Cardiac muscle cell (in vitro differentiated cells and primary cell): ENCODE results near the gene HHAT. TPM values are rescaled to one million over a fixed set of nuclear protein-coding genes. Genes with fewer than 3 reads are reported as not detected.

Experiments used
- DNase-seq, 2 donors: peaks; one replicate each; pipeline versions ENCODE4 v3.0.0 to v3.0.0-alpha.2; 2010 to 2017; ENCODE audit warnings: low read depth in 1 of 2, low spot score in 1 of 2
- H3K27ac ChIP-seq: fragments of 200-600 bp; sonication (generic); 2 replicates; pipeline ENCODE4 v1.5.1; 2016
- H3K27me3 ChIP-seq: fragments of 200-600 bp; sonication (generic); 2 replicates; pipeline ENCODE4 v1.6.0; 2016; ENCODE audit warnings: control low read depth
- H3K36me3 ChIP-seq: fragments of 200-600 bp; sonication (generic); 2 replicates; pipeline ENCODE4 v1.5.1; 2016; ENCODE audit warnings: control low read depth
- H3K4me1 ChIP-seq: fragments of 200-600 bp; sonication (generic); 2 replicates; pipeline ENCODE4 v1.8.1; 2017; ENCODE audit warnings: low read depth, mild to moderate bottlenecking, mixed run types
- H3K4me3 ChIP-seq: fragments of 200-600 bp; sonication (generic); 2 replicates; pipeline ENCODE4 v1.5.1; 2016; ENCODE audit warnings: mild to moderate bottlenecking
- H3K9me3 ChIP-seq: fragments of 200-600 bp; sonication (generic); 2 replicates; pipeline ENCODE4 v1.5.1; 2017; ENCODE audit warnings: low read depth, mild to moderate bottlenecking, control low read depth
- polyA plus RNA-seq: library from polyadenylated mRNA; unstranded; fragments of >200 nt; fragmentation: Nextera tagmentation; extraction: Ambion mirVana; gene quantifications from 2 replicates; pipeline ENCODE4 v1.2.1, GENCODE V29; 2016
- total RNA-seq: library from RNA; depleted of rRNA; stranded (reverse); fragments of >200 nt; gene quantifications from 2 replicates; pipeline ENCODE4 v1.2.3, GENCODE V29; 2016
- TF ChIP-seq, protein P1 (sequence below): IDR thresholded peaks from 2 replicates; pipeline ENCODE4 v1.5.1; 2012; ENCODE audit warnings: low read depth, mild to moderate bottlenecking, low read length

The HHAT gene
- total and polyA plus RNA-seq, 2 experiments from 2014 or later, result 3.6 to 8.4 TPM

- TF ChIP-seq, protein P1, sequence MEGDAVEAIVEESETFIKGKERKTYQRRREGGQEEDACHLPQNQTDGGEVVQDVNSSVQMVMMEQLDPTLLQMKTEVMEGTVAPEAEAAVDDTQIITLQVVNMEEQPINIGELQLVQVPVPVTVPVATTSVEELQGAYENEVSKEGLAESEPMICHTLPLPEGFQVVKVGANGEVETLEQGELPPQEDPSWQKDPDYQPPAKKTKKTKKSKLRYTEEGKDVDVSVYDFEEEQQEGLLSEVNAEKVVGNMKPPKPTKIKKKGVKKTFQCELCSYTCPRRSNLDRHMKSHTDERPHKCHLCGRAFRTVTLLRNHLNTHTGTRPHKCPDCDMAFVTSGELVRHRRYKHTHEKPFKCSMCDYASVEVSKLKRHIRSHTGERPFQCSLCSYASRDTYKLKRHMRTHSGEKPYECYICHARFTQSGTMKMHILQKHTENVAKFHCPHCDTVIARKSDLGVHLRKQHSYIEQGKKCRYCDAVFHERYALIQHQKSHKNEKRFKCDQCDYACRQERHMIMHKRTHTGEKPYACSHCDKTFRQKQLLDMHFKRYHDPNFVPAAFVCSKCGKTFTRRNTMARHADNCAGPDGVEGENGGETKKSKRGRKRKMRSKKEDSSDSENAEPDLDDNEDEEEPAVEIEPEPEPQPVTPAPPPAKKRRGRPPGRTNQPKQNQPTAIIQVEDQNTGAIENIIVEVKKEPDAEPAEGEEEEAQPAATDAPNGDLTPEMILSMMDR, result no peak
Observed at GRCh38 chr1:210394281-210394821, 65.6 kb downstream of the HHAT start.

DNA sequence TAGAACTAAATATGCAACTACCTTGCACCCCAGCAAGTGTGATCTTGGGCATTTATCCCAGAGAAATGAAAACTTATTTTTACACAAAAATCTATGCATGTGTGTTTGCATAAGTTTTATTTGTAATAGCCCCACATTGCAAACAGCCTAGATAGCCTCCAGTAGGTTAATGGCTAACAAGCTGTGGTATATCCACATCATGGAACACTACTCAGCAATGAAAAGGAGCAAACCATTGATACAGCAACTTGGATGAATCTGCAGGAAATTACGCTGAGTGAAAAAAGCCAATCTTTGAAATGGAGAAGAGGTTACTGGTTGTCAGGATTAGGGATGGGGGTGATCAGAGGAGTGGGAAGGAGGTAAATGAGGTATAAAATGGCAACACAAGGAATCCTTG, 67.8 kb downstream of the HHAT start:
- TF ChIP-seq, protein P1, result no peak

More at GRCh38 chr1:210394281-210394821, 65.6 kb downstream of the HHAT start:
- Histone ChIP-seq H3K9me3 (no peaks in the 10 kb centered on the region), H3K4me1 (no peaks in the 10 kb centered on the region), H3K27ac (no peak overlapping the region), H3K4me3 (no peak overlapping the region), H3K36me3 (no peaks in the 10 kb centered on the region), H3K27me3 (no peaks in the 10 kb centered on the region)
- peak in 1 of 2 donors; percentile 37 for DNase-seq

GRCh38 chr1:210397252-210397651, 68.5 kb downstream of the HHAT start:
- H3K9me3 ChIP-seq, result no peaks in the 10 kb centered on the region
- H3K27ac ChIP-seq, result no peak overlapping the region
- no peaks in the 10 kb centered on the region for H3K4me1 ChIP-seq
- TF ChIP-seq, protein P1, result no peak
- H3K36me3 ChIP-seq, result no peaks in the 10 kb centered on the region
- no peak overlapping the region for H3K4me3 ChIP-seq
- no peaks in the 10 kb centered on the region for H3K27me3 ChIP-seq
- peak in 1 of 2 donors; percentile 36 for DNase-seq

More for the DNA sequence above, 67.8 kb downstream of the HHAT start:
- Histone ChIP-seq H3K27me3 (no peaks in the 10 kb centered on the region), H3K9me3 (no peaks in the 10 kb centered on the region), H3K4me3 (no peak overlapping the region), H3K4me1 (no peaks in the 10 kb centered on the region), H3K27ac (no peak overlapping the region), H3K36me3 (no peaks in the 10 kb centered on the region)
- no peak for DNase-seq

DNA sequence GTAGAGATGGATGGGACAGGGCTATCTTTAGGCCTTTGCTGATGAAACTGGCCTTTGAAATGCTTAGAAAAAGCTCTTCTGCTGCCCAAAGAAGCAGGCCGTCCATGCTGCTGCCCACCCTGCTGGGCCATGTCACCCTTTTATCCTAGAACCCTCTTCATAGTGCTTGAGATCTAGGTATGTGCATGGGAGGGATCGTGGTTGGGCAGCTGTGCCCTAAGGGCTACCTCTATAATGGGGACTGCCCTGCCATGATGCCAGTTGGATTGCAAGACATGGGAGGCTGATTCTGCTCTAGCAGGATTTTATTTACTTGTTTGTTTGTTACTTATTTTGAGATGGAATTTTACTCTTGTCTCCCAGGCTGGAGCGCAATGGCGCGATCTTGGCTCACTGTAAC, 69.0 kb downstream of the HHAT start:
- no peak overlapping the region for H3K27ac ChIP-seq
- no peak for DNase-seq
- TF ChIP-seq, protein P1, result no peak
- H3K4me1 ChIP-seq, result no peaks in the 10 kb centered on the region
- H3K36me3 ChIP-seq, result no peaks in the 10 kb centered on the region
- no peaks in the 10 kb centered on the region for H3K27me3 ChIP-seq
- H3K9me3 ChIP-seq, result no peaks in the 10 kb centered on the region
- no peak overlapping the region for H3K4me3 ChIP-seq

DNA sequence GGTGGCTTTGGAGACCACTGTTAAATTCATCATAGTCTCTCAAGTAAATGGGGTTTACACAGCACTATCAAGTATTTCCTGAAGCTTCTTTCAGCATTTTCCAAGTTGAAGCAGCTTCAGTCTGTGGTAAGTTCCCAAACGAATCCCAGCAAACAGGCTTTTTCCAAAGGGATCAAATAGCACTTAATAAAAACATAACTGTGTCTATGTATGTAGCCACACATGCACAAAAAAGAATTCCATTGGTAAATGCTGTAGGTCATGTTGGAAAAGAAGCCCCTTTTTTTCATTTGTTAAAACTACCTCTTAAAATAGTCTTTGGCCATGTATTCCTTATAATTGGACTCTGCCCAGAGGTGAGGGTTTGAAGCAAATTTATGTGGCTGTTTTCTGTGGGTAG, 69.8 kb downstream of the HHAT start:
- no peak overlapping the region for H3K4me3 ChIP-seq
- H3K9me3 ChIP-seq, result no peaks in the 10 kb centered on the region
- DNase-seq, result no peak
- no peaks in the 10 kb centered on the region for H3K36me3 ChIP-seq
- no peaks in the 10 kb centered on the region for H3K27me3 ChIP-seq
- no peak overlapping the region for H3K27ac ChIP-seq
- H3K4me1 ChIP-seq, result no peaks in the 10 kb centered on the region
- TF ChIP-seq, protein P1, result no peak
